HG02852 (cell line): ENCODE measurements around the gene SASH1.
"Not testable (repeated sequence)": the region's sequence is repeated elsewhere in the genome, so short reads cannot be mapped to it uniquely, and the experiment has no call there.

Source experiments
- ATAC-seq: cut with Tn5 transposase; IDR thresholded peaks from one replicate; pipeline ENCODE4 v1.9.1; 2021; ENCODE audit warnings: mild to moderate bottlenecking, moderate library complexity; ENCODE audit not compliant: unreplicated experiment

Gene SASH1

DNA sequence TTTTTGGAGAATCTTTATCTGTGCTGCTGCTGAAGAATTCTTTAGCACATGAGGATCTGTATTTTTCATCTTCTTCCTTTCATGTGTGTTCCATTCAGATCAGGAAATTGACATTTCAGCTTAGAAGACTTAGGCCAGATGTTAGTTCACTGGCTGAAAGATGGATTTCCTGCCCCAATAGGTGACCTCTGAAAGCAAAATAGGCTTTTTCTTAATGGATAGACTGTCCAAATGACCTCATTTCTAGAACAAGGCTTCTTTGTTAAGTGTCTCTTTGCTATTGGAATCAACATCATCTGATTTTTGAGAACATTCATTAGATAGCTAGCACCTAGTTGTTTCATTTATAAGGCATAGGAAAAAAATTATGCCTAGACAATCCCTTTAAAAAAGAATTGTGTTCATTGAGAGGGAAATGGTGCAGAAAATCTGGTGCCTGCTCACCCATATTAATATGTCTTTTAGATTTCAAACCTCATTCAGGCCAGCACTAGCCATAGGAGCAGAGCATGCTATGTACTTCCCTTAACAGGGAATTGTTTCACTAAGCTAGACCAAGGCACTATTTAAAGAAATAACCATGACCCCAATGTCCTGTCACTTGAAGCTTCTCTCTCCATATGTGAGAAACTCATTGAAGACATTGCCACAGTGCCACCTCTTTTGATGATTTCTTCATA is 13.6 kb upstream of the SASH1 start:
- ATAC-seq = no peak

DNA sequence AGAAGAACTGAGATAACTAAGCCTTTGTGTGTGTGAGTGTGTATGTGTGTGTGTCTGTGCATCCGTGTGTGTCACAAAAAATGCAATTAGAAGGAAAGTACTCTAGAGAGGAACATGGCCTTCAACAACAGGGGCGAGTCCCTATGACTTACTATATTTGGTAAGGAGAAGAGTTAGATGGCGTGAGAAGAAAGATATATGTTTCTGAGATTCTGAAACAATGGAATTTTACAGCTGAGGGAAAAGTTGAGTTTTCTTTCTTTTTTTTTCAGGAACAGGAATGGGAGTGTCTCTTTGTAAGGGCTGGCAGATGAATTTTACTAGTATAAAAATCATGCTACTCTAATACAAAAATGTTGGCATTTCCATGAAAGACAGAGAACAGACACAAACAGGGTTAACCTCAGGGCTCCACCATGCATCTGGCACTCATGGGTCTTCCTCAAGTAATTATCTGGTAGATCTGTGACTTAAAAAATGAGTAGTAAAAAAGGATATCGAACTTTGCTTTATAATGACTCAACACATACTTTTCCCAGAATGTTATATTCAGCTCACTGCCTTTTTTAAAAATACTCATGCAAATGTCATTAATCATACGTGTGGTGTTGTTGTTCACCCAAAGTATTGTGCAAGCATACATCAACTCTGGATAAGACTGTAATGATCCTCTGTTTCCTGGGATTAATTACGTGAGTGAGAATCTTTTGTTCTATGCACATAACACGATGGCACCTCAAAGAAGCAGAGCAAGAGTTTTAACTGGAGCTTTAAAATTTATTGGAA is 12.8 kb upstream of the SASH1 start:
- ATAC-seq = no peak

- no peak for ATAC-seq
Measured at GRCh38 chr6:148332088-148332487, 10.6 kb upstream of the SASH1 start.

DNA sequence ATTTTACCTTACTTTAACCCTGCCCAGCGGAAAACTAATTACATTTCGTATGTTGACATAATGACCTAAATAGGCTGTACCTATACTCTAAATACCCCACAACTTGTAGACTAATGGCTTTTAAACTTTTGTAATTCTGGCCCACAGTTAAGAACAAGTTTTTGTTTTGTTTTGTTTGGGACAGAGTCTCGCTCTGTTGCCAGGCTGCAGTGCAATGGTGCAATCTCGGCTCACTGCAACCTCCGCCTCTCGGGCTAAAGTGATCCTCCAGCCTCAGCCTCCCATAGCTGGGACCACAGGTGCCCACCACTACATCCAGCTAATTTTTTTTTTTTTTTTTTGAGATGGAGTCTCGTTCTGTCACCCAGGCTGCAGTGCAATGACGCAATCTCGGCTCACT is 5.7 kb upstream of the SASH1 start:
- no peak for ATAC-seq

DNA sequence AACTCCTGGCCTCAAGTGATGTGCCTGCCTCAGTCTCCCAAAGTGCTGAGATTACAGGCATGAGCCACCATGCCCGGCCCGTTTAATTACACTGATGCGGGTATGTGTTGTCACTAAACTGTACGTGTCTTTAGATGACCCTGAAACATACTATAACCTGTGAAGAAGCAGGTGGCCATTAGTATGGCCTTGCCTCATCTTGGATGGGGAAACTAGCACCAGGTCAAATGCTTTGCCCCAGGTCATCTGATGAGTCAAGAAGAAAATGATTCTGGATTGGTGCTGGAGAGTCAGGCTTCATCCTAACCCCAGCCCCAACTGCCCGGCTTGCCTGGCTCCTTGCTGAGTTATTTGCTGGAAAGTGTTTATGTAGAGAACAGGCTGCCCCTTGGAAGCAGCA is 2.9 kb upstream of the SASH1 start:
- ATAC-seq = no peak

DNA sequence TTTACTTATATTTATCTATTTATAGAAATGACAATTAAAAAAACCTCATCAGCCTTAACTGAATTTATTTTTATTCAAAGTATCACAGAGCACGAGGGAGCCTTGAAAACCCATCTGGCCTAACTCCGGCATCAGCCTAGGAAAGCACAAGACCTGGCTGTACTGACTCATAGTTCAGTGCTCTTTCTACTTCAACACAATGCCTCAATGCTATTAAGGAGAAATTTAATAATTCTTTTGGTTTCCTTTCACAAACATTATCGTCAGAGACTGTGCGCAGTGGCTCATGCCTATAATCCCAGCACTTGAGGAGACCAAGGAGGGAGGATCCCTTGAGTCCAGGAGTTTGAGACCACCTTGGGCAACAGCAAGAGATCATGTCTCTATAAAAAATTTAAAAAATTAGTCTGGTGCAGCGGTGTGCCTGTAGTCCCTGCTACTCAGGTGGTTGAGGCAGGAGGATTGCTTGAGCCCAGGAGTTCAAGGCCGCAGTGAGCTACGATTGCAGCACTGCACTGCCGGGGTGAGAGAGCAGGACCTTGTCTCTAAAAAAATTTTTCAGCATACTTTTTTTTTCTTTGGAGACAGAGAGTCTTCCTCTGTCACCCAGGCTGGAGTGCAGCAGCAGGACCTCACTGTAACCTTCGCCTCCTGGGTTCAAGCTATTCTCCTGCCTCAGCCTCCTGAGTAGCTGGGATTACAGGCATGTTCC is 1.9 kb upstream of the SASH1 start:
- no peak for ATAC-seq

GRCh38 chr6:148342100-148342349 is 613 bp upstream of the SASH1 start:
- no peak for ATAC-seq

DNA sequence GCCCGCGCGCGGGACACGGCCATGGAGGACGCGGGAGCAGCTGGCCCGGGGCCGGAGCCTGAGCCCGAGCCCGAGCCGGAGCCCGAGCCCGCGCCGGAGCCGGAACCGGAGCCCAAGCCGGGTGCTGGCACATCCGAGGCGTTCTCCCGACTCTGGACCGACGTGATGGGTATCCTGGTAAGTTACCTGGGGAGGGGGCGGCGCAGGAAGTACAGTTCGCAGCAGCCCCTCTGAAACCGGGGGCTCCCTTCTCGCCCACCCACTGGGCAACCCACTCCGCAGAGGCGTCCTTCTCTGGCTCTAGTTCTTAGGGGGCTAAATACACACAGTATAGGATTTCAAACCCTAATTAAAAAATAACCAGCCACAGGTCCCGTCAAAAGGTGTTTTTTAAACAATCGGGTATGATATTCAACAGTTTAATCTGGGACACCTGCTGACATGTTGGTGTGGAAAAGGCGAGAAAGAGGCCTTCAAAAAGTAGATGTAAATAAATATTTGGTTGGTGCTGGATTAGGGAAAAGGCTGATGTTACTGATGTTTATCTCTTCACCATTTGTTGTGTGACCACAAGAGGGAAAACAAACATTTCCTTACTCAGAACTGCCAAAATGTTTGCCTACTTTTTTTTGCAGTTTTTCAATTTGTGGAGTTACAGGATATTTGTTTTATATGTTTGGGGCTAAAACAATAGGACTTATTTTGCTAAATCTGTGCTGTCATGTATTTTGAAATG is 577 bp downstream of the SASH1 start:
- no peak for ATAC-seq

DNA sequence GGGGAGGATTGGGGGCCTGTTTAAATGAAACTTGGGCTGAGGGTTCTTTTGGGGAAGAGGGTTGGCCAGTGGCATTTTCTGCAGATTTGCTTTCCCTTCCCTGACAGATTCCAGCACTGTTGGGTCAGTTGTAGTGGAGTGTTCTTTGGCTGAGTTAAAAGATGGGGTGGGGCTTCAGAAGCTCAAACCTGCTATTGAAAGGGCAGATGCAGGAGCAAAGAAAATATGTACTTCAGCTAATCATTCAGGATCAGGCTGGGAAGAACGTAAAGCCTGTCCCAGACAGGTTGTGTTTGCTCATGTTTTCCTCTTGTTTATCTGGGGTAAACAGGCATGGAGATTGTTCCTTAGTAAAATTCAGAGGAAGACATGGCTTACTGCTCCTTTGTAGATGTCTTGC is 2.5 kb downstream of the SASH1 start:
- no peak for ATAC-seq

DNA sequence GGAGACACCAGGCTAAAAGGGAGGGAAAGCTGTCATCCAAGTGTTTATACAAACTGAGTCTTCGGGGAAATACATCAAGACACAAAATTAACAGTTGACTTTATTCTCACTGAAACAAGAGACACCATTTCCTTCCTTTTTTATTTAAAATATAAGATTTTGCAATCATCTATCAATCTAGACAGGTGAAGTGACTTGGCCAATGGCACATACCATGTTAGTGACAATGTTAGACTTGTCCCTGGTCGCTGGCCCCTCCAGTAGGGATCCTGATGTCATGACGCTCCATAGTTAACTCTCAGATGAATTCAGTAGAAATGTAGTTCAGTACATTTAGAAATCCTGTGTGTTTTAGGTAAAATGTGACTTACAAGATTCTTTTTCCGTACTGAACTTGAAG is 2.9 kb downstream of the SASH1 start:
- ATAC-seq = no peak

DNA sequence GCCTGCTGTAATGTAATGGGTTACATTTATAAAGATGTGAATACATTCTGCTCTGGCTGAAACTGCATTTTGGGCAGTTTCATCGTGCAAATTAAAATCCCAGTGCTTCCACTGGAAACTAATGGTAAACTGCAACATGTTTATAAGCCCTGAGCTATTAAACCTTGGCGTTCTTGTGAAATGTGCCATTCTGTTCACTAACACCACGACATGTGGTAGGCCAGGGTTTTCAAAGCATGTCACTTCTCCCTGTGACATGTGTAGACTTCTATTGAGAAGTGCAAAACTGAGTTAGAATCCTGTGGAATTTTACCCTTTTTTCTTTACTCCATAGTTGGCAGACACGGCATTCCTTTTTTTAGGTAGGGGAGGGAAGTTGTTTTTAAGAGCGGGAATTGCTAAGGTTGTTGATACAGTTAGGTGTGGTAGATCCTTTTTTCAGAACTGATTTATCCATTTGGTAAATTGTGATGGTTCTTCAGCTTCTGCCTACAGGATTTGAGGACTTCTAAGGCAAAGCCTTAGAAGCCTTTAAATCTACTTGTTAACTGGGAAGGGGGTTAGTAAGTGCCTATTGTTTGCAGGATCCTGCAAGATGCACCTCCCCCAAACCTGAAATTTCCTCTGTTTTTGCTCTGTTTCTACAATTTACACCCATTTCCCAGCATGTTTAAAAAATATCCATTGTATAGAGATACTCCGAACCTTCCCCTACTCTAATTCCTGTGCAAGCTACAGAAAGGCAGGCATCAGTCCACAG is 4.2 kb downstream of the SASH1 start:
- ATAC-seq = no peak

- no peak for ATAC-seq
Measured at GRCh38 chr6:148347441-148348054, 4.9 kb downstream of the SASH1 start.

DNA sequence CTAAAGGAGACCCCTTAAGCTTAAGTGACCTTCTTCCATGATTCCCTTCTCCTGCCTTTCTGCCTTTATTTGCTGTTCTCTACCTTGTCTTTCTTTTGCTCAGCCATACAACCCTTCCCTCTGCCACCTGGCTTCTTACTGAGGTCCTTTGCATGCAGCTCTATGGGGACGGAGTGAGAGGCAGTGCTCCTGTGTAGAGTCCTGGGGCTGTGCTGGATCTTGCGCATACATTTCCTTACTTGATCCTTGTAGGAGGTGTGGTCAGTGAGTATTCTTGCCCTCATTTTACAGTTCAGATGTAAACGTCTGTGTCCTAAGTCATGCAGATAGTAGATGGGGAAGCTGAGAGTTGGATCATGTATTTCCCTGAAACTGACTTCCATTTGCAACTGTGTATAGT is 5.7 kb downstream of the SASH1 start:
- no peak for ATAC-seq

DNA sequence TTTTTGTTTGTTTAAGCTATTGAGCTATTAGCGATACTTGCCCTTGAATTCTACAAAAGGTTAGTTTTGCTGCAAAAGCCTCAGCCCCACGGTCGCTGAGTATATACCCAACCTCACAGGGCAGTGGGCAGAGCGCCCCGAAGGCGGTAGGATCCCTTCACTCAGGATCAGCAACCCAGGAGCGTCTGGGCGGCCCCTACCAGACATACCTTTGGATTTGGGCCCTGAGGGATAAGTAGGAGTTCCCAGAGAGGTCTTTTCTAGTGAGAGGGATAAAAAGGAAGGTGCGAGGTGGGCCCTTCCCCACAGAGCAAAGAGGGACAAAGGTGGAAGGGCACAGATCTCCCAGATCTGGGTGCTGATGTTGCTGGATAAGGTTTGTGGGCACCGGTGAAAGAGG is 6.1 kb downstream of the SASH1 start:
- ATAC-seq = no peak

DNA sequence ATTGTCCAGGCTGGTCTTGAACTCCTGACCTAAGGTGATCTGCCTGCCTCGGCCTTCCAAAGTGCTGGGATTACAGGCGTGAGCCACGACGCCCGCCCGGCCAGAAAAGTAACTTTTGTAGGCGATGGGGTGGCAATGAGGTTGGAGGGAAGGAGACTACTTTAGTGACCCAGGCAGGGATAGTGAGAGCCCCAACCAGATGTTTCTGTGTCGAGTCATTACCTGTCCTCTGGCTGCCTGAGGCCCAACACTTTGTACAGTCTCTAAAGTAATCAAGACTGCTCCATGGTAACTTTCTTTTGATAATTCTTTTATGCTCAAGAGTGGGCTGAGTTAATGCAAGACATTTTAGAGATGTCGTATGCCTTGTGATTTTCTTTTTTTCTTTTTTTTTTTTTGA is 6.8 kb downstream of the SASH1 start:
- no peak for ATAC-seq

DNA sequence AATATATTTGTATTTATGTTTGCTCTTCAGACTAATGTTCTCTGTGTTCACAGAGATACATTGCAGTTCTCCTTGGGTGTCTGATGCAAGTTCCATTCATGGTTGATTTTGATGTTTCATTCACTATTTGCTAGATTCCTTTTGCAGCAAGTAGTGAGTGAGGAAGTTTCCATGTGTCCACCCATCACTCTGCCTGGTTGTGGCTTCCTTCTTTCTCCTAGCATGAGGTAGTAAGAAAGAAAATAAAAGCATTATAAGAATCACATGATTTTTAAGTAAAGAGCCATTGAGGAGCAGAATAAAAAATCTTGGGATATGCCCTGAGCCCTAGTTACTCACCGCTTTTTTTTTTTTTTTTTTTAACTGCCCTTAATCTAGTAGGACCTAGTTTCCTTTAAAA is 8.7 kb downstream of the SASH1 start:
- no peak for ATAC-seq

- not testable (repeated sequence) for ATAC-seq
Measured at GRCh38 chr6:148352421-148352820, 9.8 kb downstream of the SASH1 start.

- no peak for ATAC-seq
Measured at GRCh38 chr6:148358196-148358785, 15.7 kb downstream of the SASH1 start.

DNA sequence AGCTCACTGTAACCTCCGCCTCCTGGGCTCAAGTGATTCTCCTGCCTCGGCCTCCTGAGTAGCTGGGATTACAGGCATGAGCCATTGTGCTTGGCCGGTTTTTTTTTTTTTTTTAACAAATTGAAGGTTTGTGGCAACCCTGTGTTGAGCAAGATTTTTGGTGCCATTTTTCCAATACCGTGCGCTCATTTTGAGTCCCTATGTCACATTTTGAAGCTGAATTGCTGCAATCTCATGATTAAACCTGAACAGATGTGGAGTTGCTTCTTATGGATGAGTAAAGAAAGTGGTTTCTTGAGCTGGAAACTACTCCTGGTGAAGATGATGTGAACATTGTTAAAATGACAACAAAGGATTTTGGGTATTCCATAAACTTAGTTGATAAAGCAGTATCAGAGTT is 16.6 kb downstream of the SASH1 start:
- ATAC-seq = no peak
